ENCODE results near the gene MUL1. TPM values are rescaled to one million over a fixed set of nuclear protein-coding genes. Genes with fewer than 3 reads are reported as not detected.

The MUL1 gene
- total RNA-seq, 1 experiment from 2014 or later, result 19.1 TPM

DNA sequence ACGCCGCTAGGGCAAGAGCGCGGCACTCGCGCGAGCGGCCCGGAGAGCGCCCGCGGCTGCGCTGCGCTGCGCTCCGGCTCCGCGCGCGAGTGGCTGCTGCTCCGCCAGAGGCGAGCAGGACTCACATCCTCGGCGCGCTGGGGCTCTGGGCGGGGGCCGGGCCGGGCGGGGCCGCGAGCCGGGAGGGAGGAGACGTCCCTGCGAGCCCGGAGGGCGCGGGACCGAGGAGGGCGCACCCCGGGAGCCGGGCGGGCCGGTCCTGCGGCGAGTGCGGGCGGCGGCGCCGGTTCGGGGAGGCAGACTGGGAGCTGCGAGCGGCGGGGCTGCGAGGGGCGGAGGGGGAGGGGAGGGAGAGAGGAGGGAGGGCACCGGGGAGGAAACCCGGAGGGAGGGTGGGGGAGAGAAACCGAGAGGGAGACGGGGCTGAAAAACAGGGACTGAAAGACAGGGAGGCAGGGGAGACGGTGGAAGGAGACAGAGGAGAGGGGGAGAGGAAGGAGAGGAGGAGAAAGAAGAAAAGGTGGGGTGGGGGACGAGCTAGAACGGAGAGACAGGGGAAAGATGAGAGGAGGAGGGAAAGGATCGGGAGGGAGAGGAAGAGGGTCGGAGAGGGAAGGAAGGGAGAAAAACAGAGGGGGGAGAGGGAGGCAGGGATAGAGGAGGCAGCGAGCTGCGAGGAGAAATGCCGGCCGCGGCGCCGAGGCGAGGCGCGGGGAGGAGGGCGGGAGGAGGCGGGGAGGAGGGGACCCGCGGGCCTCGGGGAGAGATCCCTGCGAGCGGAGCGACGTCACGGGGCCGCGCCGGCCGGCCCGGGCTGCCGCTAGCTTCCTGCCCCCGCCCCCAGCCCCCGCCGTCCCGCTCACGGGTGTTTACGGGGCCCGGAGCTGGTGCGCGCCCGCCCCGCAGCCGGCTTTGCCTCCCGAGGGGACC is 22.2 kb downstream of the MUL1 start, which contains the start of gene CAMK2N1:
Gene CAMK2N1 (minus strand): TSS at position 684 of the 930 bp plus-strand sequence. CDS start 831 bp downstream, outside the sequence.
- DNase-seq (ENCODE audit: low spot score), result peak; percentile 69

DNA sequence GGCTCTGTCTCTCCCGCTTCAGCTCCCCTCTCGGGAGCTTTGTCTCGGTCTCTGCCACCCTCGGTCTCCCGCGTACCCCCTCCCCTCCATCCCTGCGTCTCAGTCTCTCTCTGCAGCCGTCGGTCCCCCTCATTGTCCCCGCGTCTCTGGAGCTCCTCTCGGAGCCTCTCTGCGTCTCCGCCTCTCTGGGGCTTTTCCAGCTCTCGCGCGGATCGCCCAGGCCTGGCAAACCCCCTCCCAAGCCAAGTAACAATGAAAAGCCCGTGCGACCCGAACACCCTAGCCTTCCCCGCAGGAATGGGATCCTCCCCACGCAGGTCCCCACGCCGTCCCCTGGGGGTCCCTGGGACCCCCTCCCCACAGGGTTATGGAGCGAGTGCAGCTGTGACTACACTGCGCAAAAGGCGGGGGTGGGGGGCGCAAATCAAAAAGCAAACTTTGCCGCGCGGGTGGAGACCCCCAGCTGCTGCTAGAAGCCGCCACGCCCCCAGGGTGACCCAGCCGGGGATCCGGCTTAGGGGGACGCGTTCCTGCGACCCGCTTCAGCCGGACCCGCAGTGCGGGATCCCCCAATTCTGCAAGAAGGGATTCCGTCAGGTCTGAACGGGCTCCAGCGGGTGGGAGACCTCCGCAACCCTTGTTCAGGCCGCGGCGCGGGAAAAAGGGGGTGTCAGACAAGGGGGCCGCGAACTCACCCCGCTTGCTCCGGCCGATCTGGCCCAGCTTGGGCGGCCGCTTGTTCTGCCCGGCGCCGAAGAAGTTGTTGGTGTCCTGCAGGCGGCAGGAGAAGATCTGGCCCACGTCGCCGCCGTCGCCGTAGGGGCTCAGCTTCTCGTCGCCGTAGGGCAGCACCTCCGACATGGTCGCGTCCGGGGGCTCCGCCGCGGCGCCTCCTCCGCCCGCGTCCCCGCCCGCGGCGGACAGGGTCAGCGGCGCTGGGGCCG is 23.2 kb downstream of the MUL1 start:
- peak; percentile 38 for DNase-seq (ENCODE audit: low spot score)

DNA sequence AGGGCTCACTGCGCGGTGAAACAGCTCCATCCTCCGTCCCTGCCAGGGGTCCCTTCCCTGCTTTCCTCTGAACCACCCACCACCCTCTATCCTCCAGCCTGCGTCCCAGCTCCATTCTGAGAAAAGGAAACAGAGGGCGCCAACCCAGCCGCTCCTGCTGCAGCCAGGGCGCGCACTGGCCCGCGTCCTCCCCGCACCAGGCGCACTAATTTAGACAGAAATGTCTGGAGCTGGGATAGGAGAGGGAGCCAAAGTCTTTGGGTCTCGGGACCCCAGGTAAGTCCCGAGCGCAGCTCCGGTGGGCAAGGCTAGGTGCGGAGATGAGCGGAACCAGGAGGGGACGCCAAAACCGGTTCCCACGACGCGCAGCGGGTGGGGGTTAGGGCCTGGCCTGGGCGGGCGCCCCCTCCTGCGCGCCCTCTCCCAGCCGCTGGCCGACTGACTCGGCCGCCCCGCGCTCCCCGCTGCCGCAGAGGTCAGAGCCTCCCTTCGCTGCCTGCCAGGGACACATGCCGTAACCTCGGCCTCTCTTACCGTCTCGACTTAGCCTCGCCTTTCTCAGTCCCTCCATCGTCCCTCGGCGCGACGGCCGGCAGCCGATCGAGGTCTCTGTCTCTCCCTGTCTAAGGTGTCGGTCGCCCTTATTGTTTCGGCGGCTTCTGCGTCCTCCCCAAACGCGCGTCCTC is 24.0 kb downstream of the MUL1 start:
- DNase-seq (ENCODE audit: low spot score), result peak; percentile 50

DNA sequence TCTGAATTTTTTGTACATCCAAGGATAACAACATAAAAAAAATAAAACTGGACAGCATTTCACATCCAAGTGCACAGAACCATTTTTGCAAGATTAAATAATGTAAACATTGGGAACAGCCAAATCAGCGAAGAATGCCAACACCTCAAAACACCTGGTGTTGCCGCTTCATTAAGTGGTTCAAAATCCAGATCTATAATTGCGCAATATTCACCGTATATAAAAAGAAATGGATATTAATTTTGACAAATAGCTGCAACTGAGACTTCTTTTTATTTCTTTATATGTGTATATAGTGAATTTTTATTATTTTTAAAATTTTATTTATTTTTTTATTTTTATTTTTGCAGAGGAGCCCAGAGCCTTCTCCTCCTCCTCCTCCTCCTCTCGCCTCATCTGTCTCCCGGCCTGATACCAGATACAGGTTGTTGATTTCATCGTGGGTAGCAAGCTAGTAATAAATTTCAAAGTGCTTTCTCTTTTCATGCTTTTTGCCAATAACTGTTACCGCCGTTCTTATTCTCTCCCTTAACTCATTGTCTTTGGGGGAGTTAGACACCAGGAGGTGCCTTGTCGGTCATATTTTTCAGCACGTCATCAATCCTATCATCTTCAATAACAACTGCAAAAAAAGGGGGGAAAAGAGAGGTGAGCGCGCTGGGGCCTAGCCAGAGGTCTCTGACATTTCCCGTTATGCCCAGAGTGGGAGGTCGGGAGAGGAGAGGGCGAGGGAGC is 24.7 kb downstream of the MUL1 start:
- DNase-seq (ENCODE audit: low spot score), result no peak

DNA sequence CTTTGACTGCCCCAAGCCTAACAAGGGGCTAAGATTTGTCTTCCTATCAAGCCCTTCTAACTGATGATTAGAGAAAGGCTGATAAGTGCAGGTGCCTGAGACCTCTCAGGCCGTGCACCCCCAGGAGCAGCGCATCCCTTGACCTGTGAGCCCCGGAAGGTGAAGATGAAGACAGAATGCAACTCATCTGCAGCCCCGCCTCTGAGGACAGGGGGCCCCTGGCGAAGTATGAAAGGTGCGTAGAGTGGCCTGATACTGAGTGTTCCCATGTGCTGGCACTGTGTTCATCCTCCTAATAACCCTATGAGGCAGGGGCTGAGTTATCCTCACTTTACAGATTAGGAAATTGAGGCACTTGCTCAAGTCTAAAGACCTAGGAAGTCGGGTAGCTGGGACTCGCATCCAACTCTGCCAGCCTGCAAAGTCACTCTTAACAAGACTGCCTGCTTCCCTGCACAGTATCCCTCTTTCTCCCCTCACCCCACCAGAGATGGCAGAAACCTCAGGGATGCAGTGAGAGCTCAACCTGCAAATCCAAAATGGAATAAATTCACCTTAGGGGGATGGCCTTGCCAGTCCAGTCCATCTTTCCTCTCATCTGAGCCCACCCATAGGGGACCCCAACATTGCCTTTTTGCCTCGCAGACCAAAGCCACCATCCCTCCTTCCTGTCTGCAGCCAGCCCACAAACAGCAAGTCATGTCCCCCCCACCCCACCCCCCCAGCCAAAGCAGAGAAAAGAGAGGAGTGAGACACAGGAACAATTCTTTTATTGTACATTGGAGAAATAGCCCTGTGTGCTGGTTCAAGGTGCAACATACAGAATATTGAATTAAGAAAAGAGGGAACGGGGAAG is 26.1 kb downstream of the MUL1 start:
- no peak for DNase-seq (ENCODE audit: low spot score)

DNA sequence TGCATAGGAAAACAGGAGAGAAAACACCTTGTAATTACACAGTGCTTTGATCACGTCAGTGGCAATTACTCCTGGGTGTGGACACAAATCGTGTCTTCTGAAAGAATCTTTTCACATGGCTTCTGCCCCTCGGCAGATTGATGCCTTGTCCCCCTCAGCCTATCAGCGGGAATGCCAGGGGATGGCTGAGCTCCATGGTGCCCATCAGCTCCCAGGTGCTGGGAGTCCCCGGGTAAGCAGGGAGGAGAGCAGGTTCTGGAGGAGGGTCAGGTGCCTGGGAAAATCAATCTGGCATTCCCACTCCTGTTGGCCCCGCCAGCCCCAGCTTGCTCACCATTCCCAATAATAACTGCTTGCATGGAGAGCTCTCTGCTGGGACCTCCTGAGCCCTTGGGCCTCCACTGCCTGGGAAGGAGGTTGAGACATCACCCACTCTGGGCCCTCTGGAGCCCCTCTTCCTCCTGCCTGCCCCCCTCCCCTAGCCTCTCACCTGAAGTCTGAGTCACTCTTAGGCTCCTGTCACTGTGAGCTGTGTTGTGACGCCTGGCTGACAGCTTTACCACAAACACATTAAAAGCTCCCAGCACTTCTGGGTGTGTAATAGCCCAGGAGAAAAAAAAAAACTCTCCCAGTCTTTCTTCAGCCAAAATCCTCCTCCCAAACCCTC is 26.9 kb downstream of the MUL1 start:
- peak; percentile 56 for DNase-seq (ENCODE audit: low spot score)

DNA sequence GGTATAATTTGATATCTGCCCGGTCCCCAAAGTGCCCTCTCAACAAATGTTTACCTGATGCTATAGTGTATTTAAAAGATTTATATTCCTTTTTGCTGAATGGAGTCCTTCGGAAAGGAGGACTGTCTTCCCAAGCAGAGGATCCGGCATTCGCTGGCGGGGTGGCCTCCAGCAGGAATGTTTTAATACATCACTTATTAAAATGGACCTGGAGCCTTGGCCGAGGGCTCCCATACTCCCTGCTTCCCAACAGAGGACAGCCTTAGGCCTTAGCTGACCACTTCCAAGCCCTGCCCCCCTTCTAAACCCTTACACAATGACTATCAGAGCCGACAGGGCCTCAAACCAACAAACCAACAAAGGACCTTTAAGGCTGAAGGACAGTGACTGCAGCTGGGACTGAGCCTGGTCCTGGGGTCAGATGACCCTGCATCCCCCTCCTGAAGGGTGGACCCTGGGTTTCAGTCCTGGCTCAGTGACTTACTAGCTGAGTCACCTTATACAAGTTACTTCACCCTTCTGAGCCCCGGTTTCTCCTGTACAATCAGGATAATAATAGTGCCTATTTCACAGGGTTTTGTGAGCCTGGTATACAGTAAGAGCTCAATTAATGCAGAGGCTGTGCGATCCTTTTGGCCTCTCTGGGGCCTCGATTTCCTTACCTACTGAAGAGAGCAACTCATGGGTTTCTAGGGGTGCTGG is 27.6 kb downstream of the MUL1 start:
- DNase-seq (ENCODE audit: low spot score), result peak; percentile 71

DNA sequence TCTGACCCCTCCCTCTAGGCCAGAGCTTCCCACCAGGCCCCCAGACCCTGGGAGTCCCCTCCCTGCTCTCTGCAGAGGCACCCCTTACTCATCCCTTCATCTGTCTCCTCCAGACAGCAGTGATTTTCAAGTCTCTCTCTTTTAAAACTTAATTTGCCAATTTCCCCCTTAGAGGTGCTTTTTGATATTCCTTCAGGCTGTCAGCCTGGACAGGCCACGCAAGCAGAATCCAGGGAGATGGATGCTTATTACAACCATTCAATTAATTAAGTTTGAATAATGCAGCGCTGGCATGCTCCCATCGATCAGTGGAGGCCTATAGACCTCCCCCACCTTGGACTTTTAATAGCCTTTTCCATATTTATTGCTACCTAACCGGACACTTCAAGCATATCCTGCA is 28.1 kb downstream of the MUL1 start:
- no peak for DNase-seq (ENCODE audit: low spot score)

DNA sequence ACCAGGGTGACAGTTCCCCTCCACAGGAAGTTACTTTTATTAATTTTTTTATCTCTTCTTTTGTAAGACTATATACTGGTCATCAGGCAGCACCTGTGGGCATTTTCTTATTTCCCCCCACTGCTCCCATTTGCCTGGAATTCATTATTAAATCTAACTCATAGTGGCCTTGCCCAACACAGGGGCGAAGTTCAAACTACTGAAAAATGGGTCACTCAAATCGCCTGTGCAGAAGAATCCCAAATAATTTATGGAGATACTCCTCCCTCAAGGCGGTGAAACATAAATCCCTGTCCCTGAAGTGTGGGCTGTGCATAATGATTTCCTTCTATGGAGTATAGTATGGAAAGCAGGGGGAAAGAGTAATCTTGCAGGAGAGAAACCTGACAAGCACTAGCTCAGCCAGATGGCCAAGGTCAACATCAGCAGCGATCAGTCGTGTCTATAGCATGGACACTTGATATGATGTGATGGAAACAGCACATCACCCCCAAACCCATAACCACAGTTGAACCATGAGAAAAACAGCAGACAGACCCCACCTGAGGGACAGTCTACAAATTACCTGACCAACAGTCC is 29.8 kb downstream of the MUL1 start:
- DNase-seq (ENCODE audit: low spot score), result no peak

DNA sequence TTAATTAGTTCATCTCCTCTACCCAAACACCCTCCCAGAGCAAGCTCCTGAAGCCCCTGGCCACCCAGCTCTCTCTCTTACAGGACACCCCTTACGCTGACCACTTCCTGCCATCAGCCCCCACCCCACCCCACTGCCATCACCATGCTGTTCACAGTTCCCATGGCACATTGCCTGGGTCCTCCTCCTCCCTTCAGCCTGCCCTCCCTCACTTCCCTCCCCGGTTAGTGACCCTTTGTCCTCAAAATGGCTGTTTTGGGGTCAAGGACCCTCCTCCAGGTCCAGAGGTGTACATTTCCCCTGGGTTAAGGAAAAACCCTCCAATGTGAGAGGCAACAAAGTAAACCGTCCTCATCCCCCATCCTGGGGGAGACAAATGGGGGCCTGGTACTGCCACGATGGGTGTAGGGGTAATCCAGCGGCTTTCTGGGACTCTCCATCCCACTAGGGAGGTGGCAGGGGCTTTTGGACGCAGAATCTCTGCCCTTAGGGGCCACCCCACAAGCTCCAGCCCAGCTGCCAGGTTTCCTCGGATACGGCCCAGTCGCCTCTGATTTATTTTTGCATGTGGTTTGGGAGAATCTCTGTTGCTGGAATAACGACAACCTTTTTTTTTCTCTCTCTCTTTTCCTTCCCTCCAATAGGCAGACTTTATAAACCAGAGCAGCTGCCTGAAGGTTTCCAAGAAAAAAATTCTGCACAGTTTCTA is 30.4 kb downstream of the MUL1 start:
- DNase-seq (ENCODE audit: low spot score), result no peak

DNA sequence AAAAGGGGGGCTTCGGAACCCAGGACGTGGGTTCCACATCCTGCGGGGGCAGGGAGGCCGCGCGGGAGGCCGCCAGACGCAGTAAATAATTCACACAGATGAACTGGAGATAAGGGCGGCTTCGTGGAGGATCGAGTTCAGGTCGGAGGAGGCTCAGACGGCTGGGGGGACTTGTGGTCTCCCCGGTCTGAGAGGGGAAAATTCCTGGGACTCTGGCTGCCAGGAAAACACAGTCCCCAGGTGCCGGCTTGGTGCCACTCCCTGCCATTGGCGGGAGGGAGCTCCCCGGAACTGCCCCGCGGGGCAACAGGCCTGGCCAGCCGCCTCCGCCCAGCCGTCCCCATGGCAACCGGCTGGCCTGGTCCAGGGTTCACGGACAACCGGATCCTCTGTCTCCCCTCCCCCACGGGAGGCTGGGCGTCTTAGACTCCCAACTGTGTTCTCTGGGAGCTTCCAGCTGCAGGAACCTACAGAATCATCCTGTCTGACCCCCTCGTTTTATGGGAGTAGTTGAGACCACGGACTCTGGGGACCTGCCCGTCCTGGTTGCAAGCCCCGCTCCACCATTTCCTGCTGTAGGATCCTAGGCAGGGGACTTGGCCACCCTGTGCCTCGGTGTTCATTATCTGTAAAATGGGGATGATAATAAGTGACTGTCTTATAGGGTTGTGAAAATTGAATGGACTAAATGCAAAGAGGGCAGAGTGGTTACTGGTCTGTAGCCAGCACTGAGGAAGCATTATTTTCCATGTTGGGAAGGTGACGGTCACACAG is 31.5 kb downstream of the MUL1 start:
- peak; percentile 95 for DNase-seq (ENCODE audit: low spot score)

DNA sequence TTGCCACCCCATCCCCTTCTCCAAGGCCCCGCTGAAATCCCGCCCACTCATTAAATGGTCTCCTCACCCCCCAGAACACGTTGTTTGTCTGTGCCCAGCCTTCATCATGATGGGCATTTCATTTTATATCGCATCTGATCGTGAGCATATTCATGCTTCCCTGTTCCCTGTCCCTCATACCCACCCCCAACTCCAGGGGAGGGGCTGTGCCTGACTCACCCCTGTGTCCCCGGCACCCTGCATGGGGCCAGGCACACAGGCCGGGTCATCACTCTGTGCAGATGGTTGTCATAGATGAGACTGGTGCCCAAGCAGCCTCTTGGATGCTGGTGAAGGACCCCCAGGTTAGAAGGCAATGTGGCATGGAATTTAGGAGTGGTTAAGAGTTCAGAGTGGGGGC is 33.0 kb downstream of the MUL1 start:
- no peak for DNase-seq (ENCODE audit: low spot score)

DNA sequence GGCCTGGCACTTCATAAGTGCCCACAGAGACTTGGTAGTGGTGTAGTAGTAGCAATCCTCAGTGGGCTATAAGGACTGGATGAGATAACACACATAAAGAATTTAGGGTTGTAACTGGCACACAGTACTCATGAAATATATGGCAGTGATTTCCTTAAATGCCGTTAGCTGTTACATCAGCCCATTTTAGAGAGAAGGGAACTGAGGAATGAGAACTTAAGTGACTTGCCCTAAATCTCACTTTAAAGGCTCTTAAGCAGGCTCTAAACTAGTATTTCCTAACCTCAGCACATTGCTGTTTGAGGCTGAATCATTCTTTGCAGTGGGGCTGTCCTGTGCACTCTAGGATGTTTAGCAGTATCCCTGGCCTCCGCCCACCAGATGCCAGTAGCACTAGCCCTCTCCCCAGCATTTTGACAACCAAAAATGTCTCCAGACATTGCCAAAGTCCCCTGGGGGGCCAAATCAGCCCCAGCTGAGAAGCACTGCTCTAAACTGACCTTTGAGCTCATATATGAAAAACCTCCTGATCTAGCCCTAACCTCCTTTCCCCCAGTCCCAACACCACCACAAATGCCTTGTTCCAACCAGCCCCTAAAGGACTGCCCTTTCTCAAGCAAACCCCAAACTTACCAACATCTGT is 33.5 kb downstream of the MUL1 start:
- no peak for DNase-seq (ENCODE audit: low spot score)

DNA sequence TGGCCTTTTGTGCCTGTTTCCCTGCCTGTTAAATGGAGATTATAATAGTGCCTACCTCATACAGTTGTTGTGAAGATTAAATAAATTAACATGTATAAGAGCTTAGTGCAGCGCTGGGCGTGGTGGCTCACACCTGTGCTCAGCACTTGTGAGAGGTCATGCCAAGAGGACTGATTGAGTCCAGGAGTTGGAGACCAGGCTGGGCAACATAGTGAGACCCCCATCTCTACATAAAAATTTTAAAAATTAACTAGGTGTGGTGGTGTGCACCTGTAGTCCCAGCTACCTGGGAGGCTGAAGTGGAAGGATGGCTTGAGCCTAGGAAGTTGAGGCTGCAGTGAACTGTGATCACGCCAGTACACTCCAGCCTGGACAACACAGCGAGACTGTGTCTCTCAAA is 34.1 kb downstream of the MUL1 start:
- DNase-seq (ENCODE audit: low spot score), result no peak

DNA sequence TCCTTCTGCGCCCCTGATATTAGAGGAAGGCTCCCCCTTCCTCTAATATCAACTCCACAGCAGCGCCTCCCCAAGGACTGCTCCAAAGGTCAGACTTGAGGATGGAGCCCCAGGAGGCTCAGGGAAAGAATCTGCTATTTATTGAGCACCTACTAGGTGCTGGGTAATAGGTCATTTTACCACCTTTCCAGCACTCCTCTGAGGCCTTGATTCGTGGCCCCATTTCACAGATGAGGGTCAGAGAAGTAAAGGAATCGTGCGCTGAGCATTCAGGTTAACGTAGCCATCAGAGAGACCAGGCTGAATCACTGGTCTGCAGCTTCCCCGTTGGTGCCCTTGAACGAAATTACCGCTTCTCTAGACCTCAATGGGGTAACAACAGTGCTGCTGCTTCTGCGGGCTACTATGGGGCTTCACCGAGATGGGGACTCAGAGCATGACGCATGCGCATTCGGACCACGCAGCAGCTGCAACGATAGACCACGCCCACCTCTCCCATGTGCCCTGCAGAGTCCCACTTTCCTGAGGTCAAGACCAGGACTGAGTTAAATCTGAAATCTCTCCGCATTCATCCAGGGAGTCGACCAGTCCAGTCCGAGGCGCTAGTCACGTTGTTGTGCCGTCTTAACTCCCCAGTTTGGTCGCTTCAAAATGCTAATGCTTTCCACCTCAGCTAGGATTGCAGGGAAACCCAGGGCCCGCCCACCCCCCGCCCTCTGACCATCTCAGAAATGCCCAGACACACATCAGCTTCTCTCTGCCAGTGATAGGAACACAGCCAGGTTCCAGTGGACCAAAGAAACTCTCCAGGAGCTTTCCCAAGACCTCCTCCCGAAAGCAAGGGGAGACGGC is 34.9 kb downstream of the MUL1 start:
- DNase-seq (ENCODE audit: low spot score), result no peak

Measured in HT-29 (cell line).